Epithelial cell of prostate (primary cell): ENCODE results near the gene RFX1.
A peak's percentile ranks its signal among the peaks of the same experiment; 100 is the strongest.
"Not testable (repeated sequence)": the region's sequence is repeated elsewhere in the genome, so short reads cannot be mapped to it uniquely, and the experiment has no call there.

ENCODE experiments used
- DNase-seq: peaks from one replicate; pipeline ENCODE4 v3.0.0-alpha.2; 2011; ENCODE audit warnings: low read depth, low spot score
- H3K27ac ChIP-seq: fragments of 450-650 bp; 2 replicates; pipeline ENCODE4 v1.5.1; 2017; ENCODE audit warnings: mild to moderate bottlenecking

The RFX1 gene

DNA sequence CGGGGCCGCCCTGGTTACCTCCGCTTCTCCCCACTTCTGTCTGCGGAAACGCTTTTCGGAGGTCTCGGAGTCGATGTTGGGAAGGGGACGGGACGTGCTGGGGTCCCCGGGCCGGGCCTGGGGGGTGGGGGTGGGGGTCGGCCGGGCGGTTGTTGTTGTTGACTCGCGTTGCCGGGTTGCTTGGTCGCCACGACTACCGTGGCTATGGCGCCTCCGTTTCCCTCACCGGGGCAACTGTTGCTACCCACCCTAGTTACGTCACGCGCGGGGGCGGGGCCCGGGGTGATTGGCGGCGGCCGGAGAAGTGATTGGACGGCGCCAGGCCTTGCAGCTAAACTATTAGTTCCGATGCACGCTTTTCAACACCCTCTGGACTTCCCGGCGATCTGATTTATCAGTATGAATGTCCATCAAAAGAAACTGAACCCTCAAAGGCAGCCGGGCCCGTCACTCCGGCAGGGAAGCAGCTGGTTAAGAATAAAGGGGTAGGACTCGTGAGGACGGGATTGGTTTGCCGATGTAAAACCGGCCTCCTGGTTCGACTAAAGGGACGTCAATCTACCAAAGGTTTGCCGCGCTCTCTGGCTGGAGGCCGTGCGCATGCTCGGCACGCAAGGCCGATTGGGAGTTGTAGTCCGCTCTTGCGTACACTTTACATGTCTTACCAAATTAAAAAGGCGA is at the start of gene RFX1:
Gene RFX1, minus strand, starts transcription at position 236 of the 681 bp plus-strand sequence. CDS start 12,477 bp downstream, outside the sequence.
- peak within 1 kb of the TSS; percentile 82 for H3K27ac ChIP-seq
- DNase-seq: peak; percentile 100

GRCh38 chr19:14055396-14055795 is 49.3 kb upstream of the RFX1 start:
- no peak for DNase-seq
- no peak overlapping the region for H3K27ac ChIP-seq

DNA sequence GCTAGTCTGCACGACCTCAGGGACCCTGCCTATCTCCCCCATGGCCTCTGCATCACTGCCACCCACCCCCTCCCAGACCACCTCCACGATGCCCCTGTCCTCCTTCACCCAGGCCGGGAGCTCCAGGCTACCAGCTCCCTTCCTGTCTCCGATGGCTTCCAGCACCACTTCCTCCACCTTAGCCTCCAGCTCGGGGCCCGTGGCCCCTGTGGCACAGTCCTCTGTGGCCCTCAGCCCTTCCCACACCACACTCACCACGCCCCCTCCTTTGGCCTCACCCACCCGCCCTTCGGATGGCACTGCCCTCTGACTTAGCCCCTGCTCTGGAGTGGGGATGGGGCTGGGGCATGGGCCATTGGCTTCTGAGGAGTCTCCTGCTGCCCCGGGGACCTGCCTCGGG is 48.6 kb upstream of the RFX1 start:
- no peak overlapping the region for H3K27ac ChIP-seq
- DNase-seq: no peak

- H3K27ac ChIP-seq: no peak overlapping the region
- DNase-seq: no peak
These were observed 48.0 kb upstream of the RFX1 start for GRCh38 chr19:14054099-14054498.

GRCh38 chr19:14053500-14053899 is 47.4 kb upstream of the RFX1 start:
- no peak for DNase-seq

GRCh38 chr19:14053032-14053431 is 46.9 kb upstream of the RFX1 start:
- DNase-seq: no peak
- no peak overlapping the region for H3K27ac ChIP-seq

More at GRCh38 chr19:14053500-14053899, 47.4 kb upstream of the RFX1 start:
- no peak overlapping the region for H3K27ac ChIP-seq

- no peak overlapping the region for H3K27ac ChIP-seq
- DNase-seq: no peak
These were observed 46.4 kb upstream of the RFX1 start for GRCh38 chr19:14052470-14052869.

DNA sequence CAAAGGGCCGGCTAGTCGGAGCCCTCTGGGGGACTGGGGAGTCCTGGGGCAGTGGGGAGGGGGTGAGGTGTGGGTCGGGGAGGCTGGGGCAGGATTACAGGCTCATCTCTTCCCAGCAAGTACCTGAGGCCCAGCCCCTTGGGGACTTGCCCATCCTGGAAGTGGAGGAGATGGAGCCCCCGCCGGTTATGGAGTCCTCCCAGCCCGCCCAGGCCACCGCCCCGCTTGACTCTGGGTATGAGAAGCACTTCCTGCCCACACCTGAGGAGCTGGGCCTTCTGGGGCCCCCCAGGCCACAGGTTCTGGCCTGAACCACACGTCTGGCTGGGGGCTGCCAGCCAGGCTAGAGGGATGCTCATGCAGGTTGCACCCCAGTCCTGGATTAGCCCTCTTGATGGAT is 45.9 kb upstream of the RFX1 start:
- H3K27ac ChIP-seq: no peak overlapping the region
- no peak for DNase-seq

DNA sequence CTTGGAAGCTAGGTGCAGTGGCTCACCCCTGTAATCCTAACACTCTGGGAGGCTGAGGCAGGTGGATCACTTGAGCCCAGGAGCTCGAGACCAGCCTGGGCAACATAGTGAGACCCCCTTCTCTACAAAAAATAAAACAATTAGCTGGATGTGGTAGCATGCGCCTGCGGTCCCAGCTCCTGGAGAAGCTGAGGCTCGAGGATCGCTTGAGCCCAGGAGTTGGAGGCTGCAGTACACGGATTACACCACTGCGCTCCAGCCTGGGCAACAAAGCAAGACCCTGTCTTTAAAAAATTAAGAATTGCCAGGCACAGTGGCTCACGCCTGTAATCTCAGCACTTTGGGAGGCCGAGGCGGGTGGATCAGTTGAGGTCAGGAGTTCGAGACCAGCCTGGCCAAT is 44.8 kb upstream of the RFX1 start:
- H3K27ac ChIP-seq, DNase-seq: not testable (repeated sequence)

DNA sequence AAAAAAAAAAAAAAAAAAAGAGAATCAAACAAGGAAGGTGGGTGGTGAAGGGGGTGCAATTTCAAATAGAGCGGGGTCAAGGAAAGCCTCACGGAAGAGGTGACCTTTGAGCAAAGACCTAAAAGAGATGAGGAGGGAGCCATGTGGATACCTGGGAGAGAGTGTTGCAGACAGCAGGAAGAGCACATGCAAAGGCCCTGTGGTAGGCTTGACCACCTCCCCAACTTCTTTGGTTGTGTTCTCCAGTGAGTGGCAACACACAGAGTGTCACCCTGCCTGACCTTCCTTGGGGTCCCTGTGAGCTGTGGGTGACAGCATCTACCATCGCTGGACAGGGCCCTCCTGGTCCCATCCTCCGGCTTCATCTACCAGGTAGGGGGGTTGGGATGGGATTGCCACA is 44.4 kb upstream of the RFX1 start:
- no peak overlapping the region for H3K27ac ChIP-seq
- no peak for DNase-seq

DNA sequence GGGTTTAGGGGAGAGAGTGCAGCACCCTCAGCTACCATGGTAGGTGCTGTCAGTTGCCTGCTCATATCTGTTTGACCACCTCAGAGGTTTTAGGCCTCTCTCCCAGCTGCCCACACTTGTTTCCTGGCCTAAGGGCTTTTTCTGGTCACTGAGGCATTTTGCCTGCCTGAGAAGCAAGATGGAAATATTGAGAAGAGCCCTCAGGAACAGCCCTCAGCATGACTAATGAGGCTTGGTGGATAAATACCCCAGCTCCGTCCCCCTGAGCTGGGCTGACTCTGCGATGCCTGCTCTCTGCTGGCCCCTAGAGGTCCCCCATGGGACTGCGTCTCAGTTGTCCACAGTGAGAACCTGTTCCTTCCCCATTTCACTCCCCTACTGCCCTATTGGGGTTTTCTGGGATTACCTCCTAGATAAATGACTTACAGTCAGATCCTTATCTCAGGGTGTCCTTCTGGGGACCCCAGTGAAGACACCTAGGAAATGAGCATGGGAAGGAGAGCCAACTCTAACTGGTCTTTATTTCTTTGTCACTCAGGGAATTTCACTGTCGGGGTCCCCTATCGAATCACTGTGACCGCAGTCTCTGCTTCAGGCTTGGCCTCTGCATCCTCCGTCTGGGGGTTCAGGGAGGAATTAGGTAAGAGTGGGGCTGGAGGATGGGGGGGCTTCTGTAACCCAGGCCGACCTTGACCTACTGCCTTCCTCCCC is 42.5 kb upstream of the RFX1 start:
- DNase-seq: no peak
- H3K27ac ChIP-seq: no peak overlapping the region

- H3K27ac ChIP-seq, DNase-seq: not testable (repeated sequence)
These were observed 41.7 kb upstream of the RFX1 start for GRCh38 chr19:14047866-14048265.

DNA sequence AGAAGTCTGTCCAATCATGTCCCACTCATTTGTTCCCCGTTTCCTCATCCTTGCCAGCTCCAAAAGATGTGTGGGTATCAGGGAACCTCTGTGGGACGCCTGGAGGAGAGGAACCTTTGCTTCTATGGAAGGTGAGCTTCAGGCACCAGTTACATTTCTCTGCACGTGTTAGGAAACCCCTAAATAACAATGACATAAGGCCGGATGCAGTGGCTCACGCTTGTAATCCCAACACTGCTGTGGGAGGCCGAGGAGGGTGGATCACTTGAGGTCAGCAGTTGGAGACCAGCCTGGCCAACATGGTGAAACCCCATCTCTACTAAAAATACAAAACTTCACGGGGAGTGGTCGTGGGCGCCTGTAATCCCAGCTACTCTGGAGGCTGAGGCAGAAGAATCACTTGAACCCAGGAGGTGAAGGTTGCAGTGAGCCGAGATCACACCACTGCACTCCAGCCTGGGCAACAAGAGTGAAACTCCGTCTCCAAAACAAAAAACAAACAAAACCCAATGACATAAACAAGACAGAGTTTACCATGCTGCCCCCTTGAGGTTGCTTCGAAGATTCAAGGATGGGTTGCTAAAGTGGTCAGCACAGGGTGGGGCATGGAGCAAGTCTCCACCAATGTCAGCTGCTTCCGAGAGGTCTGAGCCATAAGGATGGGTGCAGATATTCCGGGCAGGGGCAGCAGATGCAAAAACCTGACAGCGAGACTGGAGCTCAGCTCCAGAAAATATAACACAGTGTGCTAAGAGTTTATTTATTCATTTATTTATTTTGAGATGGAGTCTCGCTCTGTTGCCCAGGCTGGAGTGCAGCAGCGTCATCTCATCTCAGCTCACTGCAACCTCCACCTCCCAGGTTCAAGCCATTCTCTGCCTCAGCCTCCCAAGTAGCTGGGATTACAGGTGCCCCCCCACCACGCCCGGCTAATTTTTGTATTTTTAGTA is 36.8 kb upstream of the RFX1 start:
- H3K27ac ChIP-seq, DNase-seq: not testable (repeated sequence)

- no peak overlapping the region for H3K27ac ChIP-seq
- DNase-seq: no peak
These were observed 33.1 kb upstream of the RFX1 start for GRCh38 chr19:14039181-14039580.

- H3K27ac ChIP-seq: no peak overlapping the region
- no peak for DNase-seq
These were observed 29.6 kb upstream of the RFX1 start for GRCh38 chr19:14035706-14036105.

- H3K27ac ChIP-seq, DNase-seq: not testable (repeated sequence)
These were observed 29.0 kb upstream of the RFX1 start for GRCh38 chr19:14035159-14035558.

GRCh38 chr19:14033946-14034345 is 27.8 kb upstream of the RFX1 start:
- DNase-seq: no peak
- no peak overlapping the region for H3K27ac ChIP-seq

DNA sequence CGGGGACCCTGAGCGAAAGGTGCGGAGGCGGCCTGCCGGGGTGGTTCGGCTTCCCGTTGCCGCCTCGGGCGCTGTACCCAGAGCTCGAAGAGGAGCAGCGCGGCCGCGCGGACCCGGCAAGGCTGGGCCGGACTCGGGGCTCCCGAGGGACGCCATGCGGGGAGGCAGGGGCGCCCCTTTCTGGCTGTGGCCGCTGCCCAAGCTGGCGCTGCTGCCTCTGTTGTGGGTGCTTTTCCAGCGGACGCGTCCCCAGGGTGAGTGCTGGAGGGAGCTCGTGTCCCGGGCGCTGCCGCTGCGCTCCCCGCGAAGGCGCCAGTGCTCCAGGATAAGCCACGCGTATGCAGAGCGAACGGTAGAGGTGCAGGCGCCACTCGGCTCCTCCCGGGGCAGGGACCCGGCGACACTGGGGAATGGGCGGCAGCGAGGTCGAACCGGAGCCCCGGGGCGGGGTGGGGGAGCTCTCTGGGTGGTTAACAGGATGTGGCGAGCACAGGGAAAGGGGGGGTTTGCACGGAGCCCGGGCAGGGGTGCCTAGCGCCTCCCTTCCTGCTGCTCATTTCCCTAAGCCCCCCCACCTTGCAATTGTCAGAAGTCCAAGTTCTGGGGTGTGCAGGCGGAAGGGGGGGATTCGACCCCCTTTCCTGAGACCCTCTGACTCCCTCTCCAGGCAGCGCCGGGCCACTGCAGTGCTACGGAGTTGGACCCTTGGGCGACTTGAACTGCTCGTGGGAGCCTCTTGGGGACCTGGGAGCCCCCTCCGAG is 25.8 kb upstream of the RFX1 start, which contains the start of gene IL27RA:
Gene IL27RA, plus strand, starts transcription at position 44 of the 762 bp plus-strand sequence. Its CDS starts 111 bp downstream, at position 155.
- H3K27ac ChIP-seq: no peak within 1 kb of the TSS
- no peak for DNase-seq

GRCh38 chr19:14030997-14031718 is 25.0 kb upstream of the RFX1 start:
- no peak overlapping the region for H3K27ac ChIP-seq
- no peak for DNase-seq
